Breast epithelium (tissue), 3 donors: ENCODE results near the gene LRFN3.

ENCODE experiments used
- CTCF ChIP-seq, 3 donors: fragments of 450-650 bp; IDR thresholded peaks; one replicate each; pipeline ENCODE4 v1.5.1; 2016 to 2017; ENCODE audit warnings: antibody characterized with exemption in 3 of 3, mild to moderate bottlenecking in 3 of 3, moderate library complexity in 3 of 3
- POLR2A ChIP-seq: fragments of 450-650 bp; IDR thresholded peaks from one replicate; pipeline ENCODE4 v1.6.1; 2016; ENCODE audit warnings: antibody characterized with exemption, mild to moderate bottlenecking, moderate library complexity

GRCh38 chr19:35899547-35900214, 36.5 kb upstream of the LRFN3 start:
- TF ChIP-seq CTCF (IDR thresholded peaks at IDR 0.05) (no peak), POLR2A (no peak)
